HG03159 (cell line): ENCODE measurements around the gene RAET1G.
"Not testable (repeated sequence)": the region's sequence is repeated elsewhere in the genome, so short reads cannot be mapped to it uniquely, and the experiment has no call there.

ENCODE experiments used
- ATAC-seq: cut with Tn5 transposase; IDR thresholded peaks from one replicate; pipeline ENCODE4 v1.9.1; 2021; ENCODE audit warnings: mild to moderate bottlenecking, moderate library complexity; ENCODE audit not compliant: unreplicated experiment

The RAET1G gene

GRCh38 chr6:149935246-149935645 lies 12.3 kb upstream of the RAET1G start:
- ATAC-seq: no peak

GRCh38 chr6:149934249-149935156 lies 11.6 kb upstream of the RAET1G start:
- no peak for ATAC-seq

- no peak for ATAC-seq
These were observed 10.5 kb upstream of the RAET1G start for GRCh38 chr6:149933461-149933860.

GRCh38 chr6:149933036-149933435 lies 10.1 kb upstream of the RAET1G start:
- no peak for ATAC-seq

- ATAC-seq: no peak
These were observed 8.6 kb upstream of the RAET1G start for GRCh38 chr6:149931501-149931900.

- ATAC-seq: no peak
These were observed 6.5 kb upstream of the RAET1G start for GRCh38 chr6:149929422-149929821.

- not testable (repeated sequence) for ATAC-seq
These were observed 4.1 kb upstream of the RAET1G start for GRCh38 chr6:149927025-149927424.

GRCh38 chr6:149925974-149926777 lies 3.3 kb upstream of the RAET1G start:
- peak; percentile 58 for ATAC-seq

- ATAC-seq: no peak
These were observed 2.5 kb upstream of the RAET1G start for GRCh38 chr6:149925253-149925973.

GRCh38 chr6:149924933-149925252 lies 2.0 kb upstream of the RAET1G start:
- ATAC-seq: no peak

GRCh38 chr6:149924206-149924932 lies 1.4 kb upstream of the RAET1G start:
- ATAC-seq: no peak

GRCh38 chr6:149923327-149923986 lies 536 bp upstream of the RAET1G start:
- ATAC-seq: no peak

- not testable (repeated sequence) for ATAC-seq
These were observed 830 bp downstream of the RAET1G start for GRCh38 chr6:149922091-149922490.

- ATAC-seq: no peak
These were observed 1.6 kb downstream of the RAET1G start for GRCh38 chr6:149921361-149921760.

- ATAC-seq: no peak
These were observed 3.1 kb downstream of the RAET1G start for GRCh38 chr6:149919834-149920225.

GRCh38 chr6:149919126-149919833 lies 3.6 kb downstream of the RAET1G start:
- ATAC-seq: not testable (repeated sequence)

- no peak for ATAC-seq
These were observed 4.6 kb downstream of the RAET1G start for GRCh38 chr6:149918151-149918905.

- no peak for ATAC-seq
These were observed 5.2 kb downstream of the RAET1G start for GRCh38 chr6:149917679-149918078.
